ENCODE data around the gene AP1M1. TPM values are rescaled to one million over a fixed set of nuclear protein-coding genes. Genes with fewer than 3 reads are reported as not detected.
A peak's percentile ranks its signal among the peaks of the same experiment; 100 is the strongest.

AP1M1 gene
- polyA plus RNA-seq, 1 donor = 49.9 TPM

DNA sequence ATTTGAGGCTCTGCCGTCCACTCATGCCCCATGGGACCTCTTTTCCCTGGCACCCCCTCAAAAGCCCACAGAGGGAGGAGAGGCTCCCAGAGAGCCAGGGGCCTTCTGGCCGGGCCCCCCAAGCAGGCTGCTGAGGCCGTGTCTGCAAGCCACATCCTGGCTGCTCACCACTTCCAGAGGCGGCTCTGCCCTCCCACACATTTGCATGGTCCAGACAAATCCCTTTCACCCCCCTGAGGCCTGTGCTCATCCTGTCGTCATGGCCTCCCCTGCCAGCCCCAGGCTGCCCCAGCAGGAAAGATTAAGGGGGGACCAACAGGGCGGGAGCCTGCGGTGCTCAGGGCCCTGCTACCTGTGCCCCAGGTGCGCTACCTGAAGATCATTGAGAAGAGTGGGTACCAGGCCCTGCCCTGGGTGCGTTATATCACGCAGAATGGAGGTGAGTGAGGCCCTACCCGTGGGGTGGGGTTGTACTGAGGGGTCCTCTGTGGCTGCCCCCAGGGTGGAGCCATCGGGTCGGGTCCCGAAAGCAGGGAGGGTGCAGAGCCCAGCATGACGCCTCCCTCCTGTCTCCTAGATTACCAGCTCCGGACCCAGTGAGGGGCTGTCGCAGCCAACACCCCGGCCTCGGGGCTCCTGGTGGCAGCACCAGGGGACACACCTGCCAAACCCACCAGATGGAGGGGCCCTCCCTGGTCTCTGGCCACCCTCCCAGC, 36.3 kb downstream of the AP1M1 start:
- no peak for DNase-seq

DNA sequence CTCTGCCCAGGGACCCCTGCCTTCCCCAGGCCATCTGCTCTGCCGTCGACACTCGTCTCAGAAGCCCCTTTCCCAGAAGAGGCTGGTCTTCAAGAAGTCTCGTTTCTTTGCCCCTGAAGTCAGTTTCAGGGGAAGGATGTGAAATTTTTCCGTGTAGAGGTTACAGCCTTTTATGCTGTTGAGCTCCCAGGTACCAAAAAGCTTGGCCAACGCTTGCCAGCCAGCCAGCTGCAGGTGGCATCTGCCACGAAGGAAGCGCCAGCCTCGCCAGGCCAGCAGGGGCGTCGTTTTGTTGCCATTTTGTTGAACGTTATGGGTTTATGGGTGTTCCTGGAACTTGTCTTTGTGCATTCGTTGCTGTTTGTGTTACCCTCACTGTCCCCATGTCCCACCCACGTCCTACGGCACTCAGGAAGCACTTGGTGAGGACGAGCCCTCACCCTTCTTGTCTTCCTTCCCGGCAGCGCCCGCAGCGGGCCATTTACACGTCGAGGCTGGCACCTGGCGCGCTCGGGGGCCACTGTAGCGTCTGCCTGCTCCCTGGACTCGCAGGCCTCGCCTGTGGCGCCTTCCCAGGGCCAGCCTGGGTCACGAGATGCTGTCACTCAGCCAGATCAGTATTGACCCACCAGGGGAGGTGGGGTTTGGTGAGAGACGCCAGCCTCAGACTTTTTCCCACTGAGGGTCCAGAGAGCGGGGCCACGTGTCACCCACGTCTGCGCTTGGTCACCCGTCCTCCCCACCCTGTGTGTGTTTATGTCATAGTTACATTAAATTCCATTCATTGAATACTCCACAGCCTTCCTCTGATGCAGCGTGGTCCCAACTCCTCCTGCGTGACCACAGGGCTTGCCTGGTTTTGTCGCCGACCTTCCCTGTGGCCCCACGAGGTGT, 37.1 kb downstream of the AP1M1 start:
- no peak for DNase-seq

DNA sequence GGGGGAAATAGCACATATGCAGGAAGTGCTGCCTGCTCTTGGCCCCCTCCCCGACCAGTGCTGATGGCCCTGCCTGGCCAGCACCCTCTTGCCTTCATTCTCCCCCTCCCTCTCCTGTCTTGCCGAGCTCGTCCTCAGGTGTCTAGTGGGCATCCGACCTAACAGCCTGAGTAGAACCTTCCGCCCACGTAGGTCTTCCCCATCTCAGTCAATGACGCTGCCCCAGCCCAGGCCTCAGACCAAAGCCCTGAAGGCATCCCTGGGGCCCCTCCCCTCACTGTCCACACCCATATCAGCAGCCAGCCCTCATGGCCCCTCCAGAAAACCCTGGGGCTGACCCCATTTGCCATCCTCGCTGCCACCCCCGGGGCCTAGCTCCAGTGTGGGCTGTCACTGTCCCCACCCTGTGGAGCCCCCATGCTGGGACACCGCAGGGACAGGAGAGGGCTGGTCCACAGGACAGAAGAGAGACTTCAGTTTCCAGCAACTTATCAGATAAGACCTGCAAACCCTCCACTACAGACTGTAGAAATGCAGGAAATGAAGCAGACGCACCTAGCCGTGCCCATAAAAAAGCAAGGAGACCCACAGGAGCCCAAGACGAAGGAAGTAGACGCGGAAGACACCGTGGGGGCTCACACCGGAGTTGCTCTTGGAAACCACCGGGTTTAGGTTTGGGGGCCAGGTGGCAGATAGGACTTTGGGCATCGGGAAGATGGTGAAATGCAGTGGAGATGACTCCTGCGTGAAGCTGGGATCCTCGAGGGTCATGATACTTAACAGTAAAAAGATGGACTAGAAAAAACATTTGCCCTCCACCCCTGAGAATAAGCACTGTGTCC, 38.3 kb downstream of the AP1M1 start:
- DNase-seq = no peak

DNA sequence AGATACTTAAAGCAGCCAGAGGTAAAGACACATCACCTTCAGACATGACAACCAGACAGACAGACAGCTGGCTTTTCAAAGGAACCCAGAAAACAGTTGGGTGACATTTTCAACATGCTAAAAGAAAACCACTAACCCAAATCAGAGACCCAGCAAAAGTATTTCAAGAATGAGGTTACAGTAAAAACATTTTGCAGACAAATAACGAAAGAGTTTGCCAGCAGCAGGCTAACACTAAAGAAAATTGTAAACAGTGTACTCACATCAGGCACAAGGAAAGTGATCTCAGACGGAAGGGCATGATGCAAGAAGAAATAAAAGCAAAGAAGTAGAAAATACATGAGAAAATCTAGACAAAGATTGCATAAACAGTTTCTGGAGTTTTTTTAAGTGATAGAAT, 46.4 kb downstream of the AP1M1 start:
- DNase-seq = no peak

GRCh38 chr19:16247353-16248182, 49.9 kb downstream of the AP1M1 start:
- peak; percentile 82 for DNase-seq

- no peak for DNase-seq
Measured at GRCh38 chr19:16248380-16249023, 50.8 kb downstream of the AP1M1 start.

GRCh38 chr19:16249826-16250404, 52.2 kb downstream of the AP1M1 start:
- no peak for DNase-seq

GRCh38 chr19:16252459-16253205, 54.9 kb downstream of the AP1M1 start:
- no peak for DNase-seq

DNA sequence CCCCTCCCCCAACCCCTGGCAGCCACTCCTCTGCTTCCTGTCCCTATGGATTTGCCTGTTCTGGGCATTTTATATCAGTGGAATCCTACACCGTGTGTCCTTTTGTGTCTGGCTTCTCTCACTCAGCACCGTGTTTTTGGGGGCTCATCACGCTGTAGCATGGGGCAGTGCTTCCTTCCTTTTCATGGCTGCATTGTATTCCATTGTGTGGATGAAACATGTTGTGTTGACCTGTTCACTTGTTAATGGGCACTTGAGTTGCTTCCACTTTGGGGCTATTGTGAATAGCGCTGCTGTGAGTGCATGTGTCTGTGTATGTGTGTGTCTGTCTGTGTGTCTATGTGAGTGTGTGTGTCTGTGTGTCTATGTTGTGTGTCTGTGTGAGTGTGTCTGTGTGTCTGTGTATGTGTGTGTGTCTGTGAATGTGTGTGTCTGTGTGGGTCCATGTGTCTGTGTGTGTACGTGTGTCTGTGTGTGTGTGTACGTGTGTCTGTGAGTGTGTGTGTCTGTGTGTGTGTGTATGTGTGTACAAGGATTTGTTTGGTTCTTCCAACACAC, 57.2 kb downstream of the AP1M1 start:
- DNase-seq = no peak

DNA sequence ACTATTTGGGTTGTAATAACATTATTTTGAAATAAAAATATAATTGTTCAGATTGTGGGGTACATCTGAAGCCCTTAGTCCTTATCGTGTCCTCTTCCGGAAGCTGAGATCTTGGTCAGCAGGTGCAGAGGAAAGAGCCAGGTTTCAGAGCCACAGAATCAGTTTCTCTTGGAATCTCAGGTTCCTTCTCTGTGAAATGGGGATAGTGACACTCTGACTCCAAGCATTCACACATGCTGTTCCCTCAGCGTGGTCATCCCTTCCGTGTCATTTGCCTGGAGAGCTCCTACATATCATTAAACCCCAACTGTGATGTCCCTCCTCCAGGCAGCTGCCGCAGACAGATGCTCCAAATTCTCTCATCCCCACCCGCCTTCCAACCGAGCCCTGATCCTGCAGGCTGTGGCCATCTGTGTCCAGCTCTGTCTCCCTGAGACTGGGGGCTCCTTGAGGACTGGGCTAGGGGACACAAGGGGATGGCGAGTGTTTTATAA, 59.8 kb downstream of the AP1M1 start:
- DNase-seq = no peak

DNA sequence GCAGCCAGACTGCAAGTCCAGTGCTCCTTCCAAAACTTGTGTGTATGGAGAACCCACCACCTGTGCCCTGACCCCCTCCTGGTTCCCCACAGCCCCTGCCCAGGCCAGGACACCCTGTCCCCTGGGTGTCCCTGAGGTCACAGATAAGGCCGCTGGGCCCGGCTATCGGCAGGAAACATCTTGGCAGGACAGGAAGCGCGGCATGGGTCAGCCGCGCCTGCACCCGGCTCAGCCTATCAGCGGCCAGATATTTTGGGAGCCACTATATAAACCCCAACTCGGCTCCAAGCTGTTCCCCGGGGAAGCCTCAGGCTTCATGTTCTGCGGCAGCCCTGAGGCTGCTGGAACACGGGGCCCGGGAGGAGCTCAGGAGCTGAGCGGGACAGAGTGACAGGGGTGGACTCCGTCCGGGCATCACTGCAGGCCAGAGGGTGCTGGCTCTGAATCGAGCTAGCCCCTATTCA, 60.8 kb downstream of the AP1M1 start:
- DNase-seq = peak; percentile 53

GRCh38 chr19:16259385-16260159, 61.9 kb downstream of the AP1M1 start:
- DNase-seq = no peak

DNA sequence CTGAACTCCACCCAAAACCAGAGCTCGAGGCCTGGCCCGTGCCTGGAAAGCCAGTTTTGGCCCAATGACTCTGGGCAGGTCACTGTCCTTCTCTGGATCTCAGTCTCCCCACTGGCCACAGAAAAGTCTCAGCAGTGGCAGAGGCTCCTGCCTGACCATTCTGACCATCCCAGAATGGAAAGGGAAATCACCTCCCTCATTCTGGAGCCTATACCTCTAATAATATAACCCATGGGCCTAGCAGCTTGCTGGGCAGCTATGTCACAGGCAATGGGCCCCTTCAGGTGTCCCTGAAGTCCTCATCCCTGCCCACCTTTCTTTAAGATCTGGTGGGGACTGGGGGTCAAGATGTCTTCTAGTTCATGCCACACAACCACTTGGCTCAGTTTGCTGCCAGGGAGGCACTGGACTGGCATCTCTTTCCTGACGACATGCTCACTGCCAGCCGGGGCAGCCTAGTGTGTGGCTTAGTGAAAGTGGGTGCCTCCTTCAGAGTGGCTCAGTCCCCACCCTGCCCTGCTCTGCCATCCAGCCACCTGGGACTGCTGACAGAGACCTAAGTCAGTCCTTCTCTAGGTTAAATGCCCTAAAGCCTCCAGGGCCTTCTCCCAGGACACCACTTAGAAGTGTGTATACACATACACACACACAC, 62.6 kb downstream of the AP1M1 start:
- no peak for DNase-seq

GRCh38 chr19:16260812-16261161, 63.1 kb downstream of the AP1M1 start:
- DNase-seq = no peak

GRCh38 chr19:16261584-16262368, 64.1 kb downstream of the AP1M1 start:
- DNase-seq = no peak

GRCh38 chr19:16262618-16263017, 64.9 kb downstream of the AP1M1 start:
- DNase-seq = no peak

DNA sequence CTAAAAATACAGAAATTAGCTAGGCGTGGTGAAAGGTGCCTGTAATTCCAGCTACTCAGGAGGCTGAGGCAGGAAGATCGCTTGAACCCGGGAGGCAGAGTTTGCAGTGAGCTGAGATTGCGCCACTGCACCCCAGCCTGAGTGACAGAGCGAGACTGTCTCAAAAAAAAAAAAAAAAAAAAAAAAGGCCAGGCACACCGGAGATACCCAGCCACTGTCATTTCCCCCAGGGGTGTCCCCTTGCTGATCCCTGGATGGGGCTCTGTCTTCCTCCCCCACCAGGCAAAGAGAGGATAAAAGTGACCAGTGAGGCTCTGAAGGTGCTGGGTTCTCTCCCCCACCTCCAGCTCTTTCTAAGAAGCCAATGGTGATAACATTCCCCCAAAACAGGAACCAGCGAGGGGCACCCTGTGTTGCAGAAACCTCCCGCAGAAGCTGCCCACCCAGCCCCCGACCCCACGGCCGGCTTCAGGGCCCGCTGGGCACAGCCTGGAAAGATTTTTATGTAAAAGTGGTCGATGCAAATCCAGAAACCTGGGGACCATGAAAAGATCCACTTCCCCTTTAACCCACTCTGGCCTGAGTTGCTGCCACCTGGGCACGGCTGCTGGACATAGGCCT, 65.5 kb downstream of the AP1M1 start:
- no peak for DNase-seq

All from hindlimb muscle (tissue), 1 donor.